Fibroblast of lung (primary cell): Measurements from ENCODE around the gene PANK4.

Source experiments
- CTCF ChIP-seq, 2 donors: IDR thresholded peaks in 1 of 2; conservative IDR thresholded peaks in 1 of 2; 1 replicate in 1 of 2; 2 replicates in 1 of 2; pipeline ENCODE4 v1.5.1; 2011 to 2012; ENCODE audit warnings: low read length in 2 of 2, control low read depth in 1 of 2, inconsistent platforms in 1 of 2, low read depth in 1 of 2, mild to moderate bottlenecking in 1 of 2
- EZH2 ChIP-seq: IDR thresholded peaks from 2 replicates; pipeline ENCODE4 v1.5.1; 2012; ENCODE audit warnings: low read length, control low read depth, mild to moderate bottlenecking; ENCODE audit errors: missing control alignments

GRCh38 chr1:2533365-2533764 lies 7.0 kb upstream of the PANK4 start:
- TF ChIP-seq EZH2 (no peak), CTCF (conservative IDR thresholded peaks at IDR 0.05 in 1 of 2, IDR thresholded peaks at IDR 0.05 in 1 of 2; ENCODE audit: low read depth in 1 of 2, low read length in 2 of 2) (no peak)
